ENCODE data around the gene WDR83.

DNA sequence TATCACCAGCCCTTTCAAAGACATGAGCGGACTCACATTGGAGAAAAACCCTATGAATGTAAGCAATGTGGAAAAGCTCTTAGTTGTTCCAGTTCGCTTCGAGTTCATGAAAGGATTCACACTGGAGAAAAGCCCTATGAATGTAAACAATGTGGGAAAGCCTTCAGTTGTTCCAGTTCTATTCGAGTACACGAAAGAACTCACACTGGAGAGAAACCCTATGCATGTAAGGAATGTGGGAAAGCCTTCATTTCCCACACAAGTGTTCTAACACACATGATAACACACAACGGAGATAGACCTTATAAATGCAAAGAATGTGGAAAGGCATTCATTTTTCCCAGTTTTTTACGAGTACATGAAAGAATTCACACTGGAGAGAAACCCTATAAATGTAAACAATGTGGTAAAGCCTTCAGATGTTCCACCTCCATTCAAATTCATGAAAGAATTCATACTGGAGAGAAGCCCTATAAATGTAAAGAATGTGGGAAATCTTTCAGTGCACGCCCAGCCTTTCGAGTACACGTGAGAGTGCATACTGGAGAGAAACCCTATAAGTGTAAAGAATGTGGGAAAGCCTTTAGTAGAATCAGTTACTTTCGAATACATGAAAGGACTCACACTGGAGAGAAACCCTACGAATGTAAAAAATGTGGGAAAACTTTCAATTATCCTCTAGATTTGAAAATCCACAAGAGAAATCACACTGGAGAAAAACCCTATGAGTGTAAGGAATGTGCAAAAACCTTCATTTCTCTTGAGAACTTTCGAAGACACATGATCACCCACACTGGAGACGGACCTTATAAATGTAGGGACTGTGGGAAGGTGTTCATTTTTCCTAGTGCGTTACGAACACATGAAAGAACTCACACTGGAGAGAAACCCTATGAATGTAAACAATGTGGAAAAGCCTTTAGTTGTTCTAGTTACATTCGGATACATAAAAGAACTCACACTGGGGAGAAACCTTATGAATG lies 38.3 kb upstream of the WDR83 start:
- TF ChIP-seq REST (IDR thresholded peaks at IDR 0.05; ENCODE audit: insufficient read depth in 1 of 2, low read depth in 2 of 2, low read length in 2 of 2) (no peak), POLR2AphosphoS5 (IDR thresholded peaks at IDR 0.05; ENCODE audit: low read depth, low read length) (no peak), SIN3A (IDR thresholded peaks at IDR 0.05; ENCODE audit: borderline replicate concordance, insufficient read depth, low read length) (no peak), TAF1 (IDR thresholded peaks at IDR 0.05; ENCODE audit: borderline replicate concordance, insufficient read depth, low read length) (no peak)
